Epithelial cell of esophagus (primary cell): Measurements from ENCODE around the gene SPAG9.

Experiments
- DNase-seq: peaks from one replicate; pipeline ENCODE4 v3.0.0; 2010; ENCODE audit warnings: low read depth
- H3K4me3 ChIP-seq: 2 replicates; pipeline ENCODE4 v1.5.1; 2011; ENCODE audit warnings: mild to moderate bottlenecking, low read length, control low read depth
- CTCF ChIP-seq: IDR thresholded peaks from 2 replicates; pipeline ENCODE4 v1.5.1; 2011; ENCODE audit warnings: low read depth, mild to moderate bottlenecking, low read length, control low read depth, inconsistent platforms; ENCODE audit not compliant: insufficient read depth; ENCODE audit errors: missing control alignments

SPAG9 gene

GRCh38 chr17:51018541-51018940 lies 102.1 kb downstream of the SPAG9 start:
- DNase-seq = no peak
- TF ChIP-seq CTCF = no peak

GRCh38 chr17:51017270-51017669 lies 103.4 kb downstream of the SPAG9 start:
- DNase-seq = no peak
- H3K4me3 ChIP-seq = no peak overlapping the region
- TF ChIP-seq CTCF = no peak

More at GRCh38 chr17:51018541-51018940, 102.1 kb downstream of the SPAG9 start:
- H3K4me3 ChIP-seq = no peak overlapping the region

- DNase-seq = no peak
- no peak overlapping the region for H3K4me3 ChIP-seq
- TF ChIP-seq CTCF = no peak
Measured at GRCh38 chr17:51016099-51016498, 104.6 kb downstream of the SPAG9 start.

- DNase-seq = no peak
- no peak overlapping the region for H3K4me3 ChIP-seq
- no peak for TF ChIP-seq CTCF
Measured at GRCh38 chr17:51015145-51015558, 105.5 kb downstream of the SPAG9 start.

- TF ChIP-seq CTCF = no peak
- DNase-seq = no peak
- no peak overlapping the region for H3K4me3 ChIP-seq
Measured at GRCh38 chr17:51014129-51014528, 106.5 kb downstream of the SPAG9 start.

- TF ChIP-seq CTCF = no peak
- no peak for DNase-seq
- no peak overlapping the region for H3K4me3 ChIP-seq
Measured at GRCh38 chr17:51013322-51013721, 107.3 kb downstream of the SPAG9 start.

- TF ChIP-seq CTCF = no peak
- DNase-seq = no peak
- H3K4me3 ChIP-seq = no peak overlapping the region
Measured at GRCh38 chr17:51012538-51012937, 108.1 kb downstream of the SPAG9 start.
